Muscle of leg (tissue), 11 donors: ENCODE measurements around the gene PCNX1. TPM values are rescaled to one million over a fixed set of nuclear protein-coding genes. Genes with fewer than 3 reads are reported as not detected.
A peak's percentile ranks its signal among the peaks of the same experiment; 100 is the strongest.
"Not testable (repeated sequence)": the region's sequence is repeated elsewhere in the genome, so short reads cannot be mapped to it uniquely, and the experiment has no call there.

Source experiments
- DNase-seq: peaks from one replicate; pipeline ENCODE4 v3.0.0; 2013
- H3K27ac ChIP-seq: one replicate; pipeline ENCODE4 v1.5.1; 2013; ENCODE audit warnings: mild to moderate bottlenecking, low read length, control low read depth
- H3K27me3 ChIP-seq: one replicate; pipeline ENCODE4 v1.6.1; 2013; ENCODE audit warnings: low read length; ENCODE audit not compliant: control insufficient read depth, insufficient read depth
- H3K36me3 ChIP-seq: one replicate; pipeline ENCODE4 v1.6.1; 2013; ENCODE audit warnings: low read length; ENCODE audit not compliant: control insufficient read depth, insufficient read depth
- H3K4me1 ChIP-seq: one replicate; pipeline ENCODE4 v1.6.1; 2013; ENCODE audit warnings: low read length; ENCODE audit not compliant: control insufficient read depth, insufficient read depth
- H3K4me3 ChIP-seq: one replicate; pipeline ENCODE4 v1.5.1; 2013; ENCODE audit warnings: low read length, control low read depth
- H3K9me3 ChIP-seq: replicated peaks from 2 replicates; pipeline ENCODE4 v1.6.1; 2013; ENCODE audit warnings: low read depth, low read length; ENCODE audit not compliant: control insufficient read depth
- WGBS: methylation state at CpG from one replicate; pipeline ENCODE4 v1.1.5; 2013; ENCODE audit warnings: missing lambda C conversion rate; ENCODE audit not compliant: insufficient coverage; 5-methylcytosine and 5-hydroxymethylcytosine counted together
- polyA plus RNA-seq, 8 donors: library from polyadenylated mRNA; unstranded; fragments of 120-200 nt; gene quantifications; one replicate each; pipeline versions ENCODE4 v1.2.1 to v1.2.3, GENCODE V29; 2013; ENCODE audit warnings: inconsistent platforms in 1 of 8, low replicate concordance in 1 of 8; ENCODE audit not compliant: insufficient read length in 8 of 8, insufficient read depth in 1 of 8
- total RNA-seq: library from RNA; stranded (reverse); fragments of 120-200 nt; gene quantifications from one replicate; pipeline ENCODE4 v1.2.4, GENCODE V29; 2013

Gene PCNX1
- total and polyA plus RNA-seq, 9 donors: 14.8 to 37.7 (median 22.4) TPM

DNA sequence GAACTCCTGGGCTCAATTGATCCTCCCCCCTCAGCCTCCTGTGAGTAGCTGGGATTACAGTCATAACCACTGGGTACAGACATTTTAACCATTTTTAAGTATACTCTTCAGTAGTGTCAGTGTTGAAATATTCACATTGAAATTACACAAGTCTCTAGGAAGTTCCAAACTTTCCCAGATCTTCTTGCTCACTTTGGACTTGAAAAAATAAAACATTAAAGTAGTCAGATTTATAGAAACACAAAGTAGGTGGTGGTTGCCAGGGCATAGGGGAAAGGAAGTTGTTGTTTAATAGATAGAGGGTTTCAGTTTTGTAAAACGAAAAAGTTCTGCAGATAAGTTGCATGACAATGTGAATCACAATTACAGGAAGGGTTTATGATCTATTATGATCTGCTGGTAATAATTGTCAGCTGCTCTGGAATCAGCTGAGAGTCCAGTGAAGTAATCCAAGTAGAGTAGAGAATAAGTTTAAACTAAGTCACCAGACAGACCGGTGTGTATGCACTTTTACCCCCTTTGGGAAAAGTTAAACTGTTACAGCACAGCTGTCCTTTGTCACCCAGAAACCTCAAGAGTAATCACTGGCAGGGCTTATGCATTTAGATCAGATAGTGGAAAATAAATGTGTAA is 27.4 kb downstream of the PCNX1 start:
- H3K36me3 ChIP-seq: no peaks in the 10 kb centered on the region
- WGBS: 17% methylated on average over 1 of the region's 2 CpGs
- no peaks in the 10 kb centered on the region for H3K27me3 ChIP-seq
- H3K9me3 ChIP-seq: peaks cover 2% of the 10 kb centered on the region
- no peak overlapping the region for H3K27ac ChIP-seq
- no peak overlapping the region for H3K4me3 ChIP-seq
- H3K4me1 ChIP-seq: no peaks in the 10 kb centered on the region
- peak; percentile 39 for DNase-seq

DNA sequence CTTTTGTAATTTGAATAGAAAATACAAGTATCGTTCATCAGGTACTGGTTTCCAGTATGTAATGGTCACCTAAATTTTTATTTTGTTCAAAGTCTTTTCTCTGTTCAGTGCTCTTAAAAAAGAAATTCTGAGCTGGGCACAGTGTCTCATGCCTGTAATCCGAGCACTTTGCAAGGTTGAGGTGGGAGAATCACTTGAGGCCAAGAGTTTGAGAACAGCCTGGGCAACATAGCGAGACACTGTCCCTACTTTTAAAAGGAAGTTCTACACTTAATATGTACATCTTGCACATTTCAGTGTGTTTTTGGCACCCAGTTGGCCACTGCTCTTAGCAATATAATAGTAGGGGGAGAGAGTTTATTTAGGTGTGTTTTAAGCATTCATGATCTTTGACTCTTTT is 27.9 kb downstream of the PCNX1 start:
- WGBS: 80% methylated on average over 1 of the region's 3 CpGs
- Histone ChIP-seq H3K9me3 (peaks cover 2% of the 10 kb centered on the region), H3K36me3 (no peaks in the 10 kb centered on the region), H3K4me3 (no peak overlapping the region), H3K4me1 (no peaks in the 10 kb centered on the region), H3K27me3 (no peaks in the 10 kb centered on the region), H3K27ac (no peak overlapping the region)
- no peak for DNase-seq

DNA sequence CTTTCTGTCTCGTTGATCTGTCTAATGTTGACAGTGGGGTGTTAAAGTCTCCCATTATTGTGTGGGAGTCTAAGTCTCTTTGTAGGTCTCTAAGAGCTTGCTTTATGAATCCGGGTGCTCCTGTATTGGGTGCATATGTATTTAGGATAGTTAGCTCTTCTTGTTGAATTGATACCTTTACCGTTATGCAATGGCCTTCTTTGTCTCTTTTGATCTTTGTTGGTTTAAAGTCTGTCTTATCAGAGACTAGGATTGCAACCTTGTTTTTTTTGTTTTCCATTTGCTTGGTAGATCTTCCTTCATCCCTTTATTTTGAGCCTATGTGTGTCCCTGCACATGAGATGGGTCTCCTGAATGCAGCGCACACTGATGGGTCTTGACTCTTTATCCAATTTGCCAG is 32.4 kb downstream of the PCNX1 start:
- not testable (repeated sequence) for DNase-seq, H3K27me3 ChIP-seq, H3K27ac ChIP-seq, H3K4me1 ChIP-seq, H3K36me3 ChIP-seq, H3K4me3 ChIP-seq
- peaks cover 29% of the 10 kb centered on the region for H3K9me3 ChIP-seq
- no CpG with 5 or more reads among the region's 4 CpGs for WGBS

DNA sequence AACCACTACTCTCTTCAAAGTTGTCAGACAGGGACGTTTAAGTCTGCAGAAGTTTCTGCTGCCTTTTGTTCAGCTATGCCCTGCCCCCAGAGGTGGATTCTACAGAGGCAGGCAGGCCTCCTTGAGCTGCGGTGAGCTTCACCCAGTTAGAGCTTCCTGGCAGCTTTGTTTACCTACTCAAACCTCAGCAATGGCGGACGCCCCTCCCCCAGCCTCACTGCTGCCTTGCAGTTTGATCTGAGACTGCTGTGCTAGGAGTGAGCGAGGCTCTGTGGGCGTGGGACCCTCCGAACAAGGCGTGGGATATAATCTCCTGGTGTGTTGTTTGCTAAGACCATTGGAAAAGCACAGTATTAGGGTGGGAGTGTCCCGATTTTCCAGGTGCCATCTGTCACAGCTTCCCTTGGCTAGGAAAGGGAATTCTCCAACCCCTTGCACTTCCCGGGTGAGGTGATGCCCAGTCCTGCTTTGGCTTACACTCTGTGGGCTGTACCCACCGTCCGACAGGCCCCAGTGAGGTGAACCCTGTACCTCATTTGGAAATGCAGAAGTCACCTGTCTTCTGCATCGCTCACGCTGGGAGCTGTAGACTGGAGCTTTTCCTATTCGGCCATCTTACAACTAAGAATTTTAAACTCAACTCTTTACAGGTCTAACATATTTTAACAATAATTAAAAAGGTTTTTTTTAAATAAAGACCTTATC is 34.5 kb downstream of the PCNX1 start:
- DNase-seq, H3K4me3 ChIP-seq, H3K36me3 ChIP-seq, H3K27ac ChIP-seq, H3K4me1 ChIP-seq, H3K27me3 ChIP-seq: not testable (repeated sequence)
- H3K9me3 ChIP-seq: peaks cover 34% of the 10 kb centered on the region
- 93% methylated on average over 9 of the region's 15 CpGs for WGBS

DNA sequence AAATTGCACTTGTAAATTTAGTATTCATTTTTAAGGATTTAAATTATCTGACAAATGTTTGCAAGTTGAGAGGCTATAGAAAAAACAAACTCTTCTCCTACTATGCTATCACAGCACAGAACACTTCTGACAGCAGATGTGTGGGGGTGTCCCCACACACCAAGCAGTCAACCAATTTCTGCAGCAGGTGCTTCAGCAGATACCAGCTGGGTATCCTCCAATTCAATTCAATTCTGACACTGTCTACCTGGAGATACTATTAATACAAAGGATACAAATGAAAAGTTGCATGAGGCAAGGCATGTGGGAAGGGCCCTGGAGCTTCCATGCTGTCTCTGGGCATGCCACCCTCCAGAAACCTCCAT is 35.1 kb downstream of the PCNX1 start:
- H3K36me3 ChIP-seq: no peaks in the 10 kb centered on the region
- no peak for DNase-seq
- H3K9me3 ChIP-seq: peaks cover 33% of the 10 kb centered on the region
- no peaks in the 10 kb centered on the region for H3K27me3 ChIP-seq
- no peak overlapping the region for H3K4me3 ChIP-seq
- no peaks in the 10 kb centered on the region for H3K4me1 ChIP-seq
- no peak overlapping the region for H3K27ac ChIP-seq

DNA sequence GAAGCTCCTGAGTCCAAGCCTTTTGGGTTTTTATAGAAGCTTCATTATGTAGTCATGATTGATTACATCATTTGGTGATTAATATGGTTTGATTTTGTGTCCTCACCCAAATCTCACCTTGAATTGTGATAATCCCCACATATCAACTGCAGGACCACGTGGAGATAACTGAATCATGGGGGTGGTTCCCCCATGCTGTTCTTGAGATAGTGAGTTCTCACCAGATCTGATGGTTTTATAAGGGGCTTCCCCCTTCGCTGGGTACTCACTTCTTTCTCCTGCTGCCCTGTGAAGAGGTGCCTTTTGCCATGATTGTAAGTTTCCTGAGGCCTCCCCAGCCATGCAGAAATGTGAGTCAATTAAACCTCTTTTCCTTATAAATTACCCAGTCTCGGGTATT is 35.5 kb downstream of the PCNX1 start:
- no CpG with 5 or more reads among the region's 3 CpGs for WGBS
- H3K4me3 ChIP-seq: not testable (repeated sequence)
- H3K9me3 ChIP-seq: peaks cover 36% of the 10 kb centered on the region

DNA sequence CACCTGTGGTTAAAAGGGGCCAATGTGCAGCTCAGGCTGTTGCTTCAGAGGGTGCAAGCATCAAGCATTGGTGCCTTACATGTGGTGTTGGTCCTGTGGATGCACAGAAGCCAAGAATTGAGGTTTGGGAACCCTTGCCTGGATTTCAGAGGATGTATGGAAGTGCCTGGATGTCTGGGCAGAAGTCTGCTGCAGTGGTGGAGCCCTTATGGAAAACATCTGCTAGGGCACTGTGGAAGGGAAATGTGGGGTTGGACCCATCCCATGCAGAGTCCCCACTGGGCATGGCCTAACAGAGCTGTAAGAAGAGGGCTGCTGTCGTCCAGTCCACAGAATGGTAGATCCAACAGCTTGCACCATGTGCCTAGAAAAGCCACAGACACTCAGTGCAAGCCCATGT is 36.6 kb downstream of the PCNX1 start:
- H3K4me1 ChIP-seq: no peaks in the 10 kb centered on the region
- no peaks in the 10 kb centered on the region for H3K27me3 ChIP-seq
- no peak overlapping the region for H3K4me3 ChIP-seq
- H3K27ac ChIP-seq: no peak overlapping the region
- DNase-seq: no peak
- H3K36me3 ChIP-seq: peaks cover 7% of the 10 kb centered on the region
- peaks cover 40% of the 10 kb centered on the region for H3K9me3 ChIP-seq
- WGBS: 100% methylated on average over 1 of the region's 1 CpG

More for the DNA sequence above, 35.5 kb downstream of the PCNX1 start:
- H3K27ac ChIP-seq, H3K36me3 ChIP-seq, DNase-seq, H3K27me3 ChIP-seq, H3K4me1 ChIP-seq: not testable (repeated sequence)

DNA sequence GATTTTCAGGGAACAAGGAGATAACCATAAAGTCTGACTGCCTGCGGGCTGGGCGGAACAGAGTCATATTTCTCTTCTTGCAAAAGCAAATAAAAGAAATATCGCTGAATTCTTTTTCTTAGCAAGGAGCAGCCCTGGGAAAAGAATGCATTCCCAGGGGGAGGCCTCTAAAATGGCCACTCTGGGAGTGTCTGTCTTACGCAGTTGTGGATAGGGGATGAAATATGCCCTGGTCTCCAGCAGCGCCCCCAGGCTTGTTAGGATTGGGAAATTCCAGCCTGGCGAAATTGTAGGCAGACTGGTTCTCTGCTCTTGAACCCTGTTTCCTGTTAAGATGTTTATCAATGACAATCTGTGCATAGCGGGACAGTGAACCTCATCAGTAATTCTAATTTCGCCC is 40.5 kb downstream of the PCNX1 start:
- no peak overlapping the region for H3K27ac ChIP-seq
- no peak for DNase-seq
- WGBS: 100% methylated on average over 8 of the region's 8 CpGs
- peaks cover 7% of the 10 kb centered on the region for H3K36me3 ChIP-seq
- H3K27me3 ChIP-seq: no peaks in the 10 kb centered on the region
- H3K9me3 ChIP-seq: peaks cover 25% of the 10 kb centered on the region
- no peaks in the 10 kb centered on the region for H3K4me1 ChIP-seq
- H3K4me3 ChIP-seq: no peak overlapping the region

DNA sequence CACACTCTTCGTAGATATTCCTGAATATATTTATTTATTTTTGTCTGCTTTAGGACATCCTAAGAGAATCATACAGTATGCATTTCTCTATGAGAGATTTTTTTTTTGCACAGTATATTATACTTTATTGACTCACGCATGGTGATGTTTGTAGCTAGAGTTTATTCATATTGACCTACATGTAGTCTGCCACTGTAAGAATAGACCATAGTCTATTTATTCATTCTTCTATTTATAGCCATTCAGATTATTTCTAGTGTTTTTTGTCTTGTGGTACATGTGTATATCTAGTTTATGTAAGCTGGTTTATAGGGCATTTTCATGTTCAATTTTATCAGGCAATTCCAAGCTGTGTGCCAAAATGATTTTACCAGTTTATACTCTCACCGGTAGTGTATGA is 45.2 kb downstream of the PCNX1 start:
- DNase-seq: no peak
- no CpG with 5 or more reads among the region's 3 CpGs for WGBS
- Histone ChIP-seq H3K36me3 (peaks cover 6% of the 10 kb centered on the region), H3K27ac (no peak overlapping the region), H3K4me3 (no peak overlapping the region), H3K4me1 (no peaks in the 10 kb centered on the region), H3K9me3 (peaks cover 6% of the 10 kb centered on the region), H3K27me3 (no peaks in the 10 kb centered on the region)

DNA sequence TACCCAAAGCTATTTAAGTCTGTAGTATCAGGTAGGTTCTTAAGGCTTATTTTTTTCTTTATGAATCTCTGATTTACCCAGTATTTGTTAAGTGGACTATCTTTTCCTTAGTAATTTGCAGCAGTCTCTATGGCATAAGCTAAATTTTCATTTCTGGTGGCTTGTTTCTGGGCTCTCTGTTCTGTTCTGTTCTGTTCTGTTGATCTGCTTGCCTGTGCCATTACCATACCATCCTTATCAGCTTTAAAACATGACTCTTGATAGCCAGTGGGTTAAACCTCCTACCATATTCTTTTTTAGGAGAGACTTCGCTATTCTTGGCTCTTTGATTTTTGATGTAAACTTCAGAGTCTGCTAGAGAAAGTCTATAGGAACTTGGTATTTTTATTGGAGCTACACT is 46.8 kb downstream of the PCNX1 start:
- WGBS: no CpG with 5 or more reads among the region's 1 CpG
- Histone ChIP-seq H3K27me3 (no peaks in the 10 kb centered on the region), H3K4me1 (no peaks in the 10 kb centered on the region), H3K36me3 (no peaks in the 10 kb centered on the region), H3K27ac (no peak overlapping the region), H3K4me3 (no peak overlapping the region), H3K9me3 (no peaks in the 10 kb centered on the region)
- DNase-seq: no peak
